Testis (tissue), 3 donors: ENCODE measurements around the gene ATG7. TPM values are rescaled to one million over a fixed set of nuclear protein-coding genes. Genes with fewer than 3 reads are reported as not detected.

Experiments
- DNase-seq: peaks from one replicate; pipeline ENCODE4 v3.0.0-alpha.2; 2019
- H3K27ac ChIP-seq, 2 donors: fragments of 200-600 bp; sonication (generic); one replicate each; pipeline ENCODE4 v1.5.1; 2019
- H3K27me3 ChIP-seq: fragments of 200-600 bp; sonication (generic); one replicate; pipeline ENCODE4 v1.5.1; 2019
- H3K36me3 ChIP-seq: fragments of 200-600 bp; sonication (generic); one replicate; pipeline ENCODE4 v1.5.1; 2017; ENCODE audit warnings: low read depth; ENCODE audit errors: missing control alignments
- H3K4me1 ChIP-seq: fragments of 200-600 bp; sonication (generic); one replicate; pipeline ENCODE4 v1.5.1; 2019
- H3K4me3 ChIP-seq, 2 donors: fragments of 200-600 bp; sonication (generic); one replicate each; pipeline ENCODE4 v1.5.1; 2017 to 2019
- H3K9me3 ChIP-seq: fragments of 200-600 bp; sonication (generic); one replicate; pipeline ENCODE4 v1.5.1; 2017
- CTCF ChIP-seq, 3 experiments: fragments of 450-650 bp in 2 of 3; fragments of 200-600 bp in 1 of 3; sonication (generic) in 1 of 3; IDR thresholded peaks; one replicate each; pipeline ENCODE4 v1.5.1; 2016 to 2019; ENCODE audit warnings: antibody characterized with exemption in 3 of 3, mild to moderate bottlenecking in 2 of 3, moderate library complexity in 1 of 3
- POLR2A ChIP-seq: fragments of 450-650 bp; IDR thresholded peaks from one replicate; pipeline ENCODE4 v1.6.1; 2017; ENCODE audit warnings: antibody characterized with exemption, mild to moderate bottlenecking, moderate library complexity
- WGBS, 2 donors: methylation state at CpG; one replicate each; pipeline ENCODE4 v1.1.5; 2018; 5-methylcytosine and 5-hydroxymethylcytosine counted together
- intact Hi-C: fragments of 100-400 bp; cut with DNase I; formaldehyde crosslinking; loops from one replicate; pipeline ENCODE4 v1.15.1; 2023; ENCODE audit warnings: low total_unique reads
- polyA plus RNA-seq: library from polyadenylated mRNA; stranded (reverse); fragments of 350-450 nt; fragmentation: Illumina TruSeq; extraction: RNeasy Lipid Tissue Mini Kit (QIAGEN cat#74804); gene quantifications from one replicate; pipeline ENCODE4 v1.2.3, GENCODE V29; 2014; ENCODE audit warnings: low read depth, low replicate concordance; ENCODE audit not compliant: insufficient read depth
- total RNA-seq, 2 donors: library from RNA; depleted of rRNA; stranded (reverse); fragments of >200 nt; gene quantifications; one replicate each; pipeline ENCODE4 v1.2.3, GENCODE V29; 2016

The ATG7 gene
- total and polyA plus RNA-seq, 3 donors from 2014 or later: 52.9 to 95.4 (median 86.0) TPM

GRCh38 chr3:11547498-11547897, 275.3 kb downstream of the ATG7 start:
- Histone ChIP-seq H3K27ac (no peak overlapping the region), H3K4me1 (peaks cover 22% of the 10 kb centered on the region), H3K9me3 (no peaks in the 10 kb centered on the region), H3K36me3 (no peaks in the 10 kb centered on the region), H3K27me3 (no peaks in the 10 kb centered on the region), H3K4me3 (no peak overlapping the region)
- TF ChIP-seq POLR2A (no peak), CTCF (IDR thresholded peaks at IDR 0.05) (no peak)
- intact Hi-C loops: no loop called here
- no peak for DNase-seq
- 90 to 94% methylated on average over 2 of the region's 2 CpGs for WGBS, 2 donors

- H3K27me3 ChIP-seq: no peaks in the 10 kb centered on the region
- H3K4me1 ChIP-seq: peaks cover 34% of the 10 kb centered on the region
- no peaks in the 10 kb centered on the region for H3K9me3 ChIP-seq
- 51 to 53% methylated on average over 7 of the region's 7 CpGs for WGBS, 2 donors
- H3K27ac ChIP-seq: no peak overlapping the region
- no peak overlapping the region for H3K4me3 ChIP-seq
- DNase-seq: no peak
- TF ChIP-seq CTCF (IDR thresholded peaks at IDR 0.05) (no peak), POLR2A (no peak)
- intact Hi-C loops: no loop called here
- no peaks in the 10 kb centered on the region for H3K36me3 ChIP-seq
Measured at GRCh38 chr3:11548721-11549131, 276.5 kb downstream of the ATG7 start.

- peak overlapping the region in 1 of 2 donors; percentile 34 for H3K27ac ChIP-seq
- TF ChIP-seq CTCF (IDR thresholded peaks at IDR 0.05): no peak
- no peak for TF ChIP-seq POLR2A
- H3K27me3 ChIP-seq: no peaks in the 10 kb centered on the region
- H3K4me1 ChIP-seq: peaks cover 40% of the 10 kb centered on the region
- no peak overlapping the region for H3K4me3 ChIP-seq
- 71 to 76% methylated on average over 9 of the region's 9 CpGs for WGBS, 2 donors
- H3K36me3 ChIP-seq: no peaks in the 10 kb centered on the region
- no peak for DNase-seq
- H3K9me3 ChIP-seq: no peaks in the 10 kb centered on the region
- intact Hi-C loops: no loop called here
Measured at GRCh38 chr3:11549580-11550140, 277.5 kb downstream of the ATG7 start.

- intact Hi-C loops: no loop called here
- Histone ChIP-seq H3K27me3 (no peaks in the 10 kb centered on the region), H3K4me1 (peaks cover 38% of the 10 kb centered on the region), H3K36me3 (no peaks in the 10 kb centered on the region), H3K9me3 (no peaks in the 10 kb centered on the region), H3K4me3 (no peak overlapping the region), H3K27ac (peak overlapping the region; percentile 63 to 77)
- TF ChIP-seq CTCF (IDR thresholded peaks at IDR 0.05) (no peak), POLR2A (no peak)
- DNase-seq: peak; percentile 43
- WGBS, 2 donors: 57 to 64% methylated on average over 17 of the region's 17 CpGs
Measured at GRCh38 chr3:11551036-11551435, 278.8 kb downstream of the ATG7 start.
